Thoracic aorta (tissue), 2 donors: ENCODE data around the gene INPP4A. TPM values are rescaled to one million over a fixed set of nuclear protein-coding genes. Genes with fewer than 3 reads are reported as not detected.
"Not testable (repeated sequence)": the region's sequence is repeated elsewhere in the genome, so short reads cannot be mapped to it uniquely, and the experiment has no call there.

Source experiments
- ATAC-seq: fragments of 150-250 bp; one replicate; pipeline ENCODE4 v1.8.0; 2017; ENCODE audit warnings: low read depth; ENCODE audit not compliant: insufficient number of reproducible peaks, low FRiP score
- DNase-seq: peaks from one replicate; pipeline ENCODE4 v3.0.0-alpha.2; 2020; ENCODE audit warnings: low spot score
- H3K27ac ChIP-seq, 2 donors: fragments of 200-600 bp; sonication (generic); 1 replicate in 1 of 2; 2 replicates in 1 of 2; pipeline ENCODE4 v1.5.1; 2016; ENCODE audit warnings: mild to moderate bottlenecking in 2 of 2, moderate library complexity in 2 of 2
- H3K27me3 ChIP-seq: fragments of 200-600 bp; sonication (generic); replicated peaks from 2 replicates; pipeline ENCODE4 v1.6.0; 2016; ENCODE audit warnings: mild to moderate bottlenecking; ENCODE audit not compliant: insufficient read depth
- H3K36me3 ChIP-seq: fragments of 200-600 bp; sonication (generic); one replicate; pipeline ENCODE4 v1.5.1; 2016
- H3K4me1 ChIP-seq, 2 donors: fragments of 200-600 bp; sonication (generic); 1 replicate in 1 of 2; 2 replicates in 1 of 2; pipeline versions ENCODE4 v1.5.1 to v1.6.0; 2016; ENCODE audit warnings: low read depth in 2 of 2, mild to moderate bottlenecking in 1 of 2; ENCODE audit not compliant: control insufficient read depth in 1 of 2
- H3K4me3 ChIP-seq: fragments of 200-600 bp; sonication (generic); 2 replicates; pipeline ENCODE4 v1.5.1; 2016; ENCODE audit warnings: mild to moderate bottlenecking
- H3K9me3 ChIP-seq: fragments of 200-600 bp; sonication (generic); 2 replicates; pipeline ENCODE4 v1.5.1; 2016
- CTCF ChIP-seq: fragments of 200-600 bp; sonication (generic); IDR thresholded peaks from one replicate; pipeline ENCODE4 v1.5.1; 2019; ENCODE audit warnings: antibody characterized with exemption
- total RNA-seq, 2 donors: library from RNA; depleted of rRNA; stranded (reverse); fragments of >200 nt; gene quantifications; one replicate each; pipeline versions ENCODE4 v1.1.0 to v1.2.3, GENCODE V29; 2016

INPP4A gene
- total RNA-seq, 2 donors from 2014 or later: 29.4 to 40.6 TPM

- no peaks in the 10 kb centered on the region for H3K4me1 ChIP-seq
- H3K9me3 ChIP-seq: no peaks in the 10 kb centered on the region
- DNase-seq: no peak
- no peak overlapping the region for H3K27ac ChIP-seq
- no peaks in the 10 kb centered on the region for H3K27me3 ChIP-seq
- TF ChIP-seq CTCF: no peak
- no peaks in the 10 kb centered on the region for H3K36me3 ChIP-seq
- no peak overlapping the region for H3K4me3 ChIP-seq
- no peak for ATAC-seq
These were observed 12.5 kb upstream of the INPP4A start for GRCh38 chr2:98432145-98432544.

- DNase-seq (no peak), ATAC-seq (no peak)
- Histone ChIP-seq H3K27me3 (no peaks in the 10 kb centered on the region), H3K27ac (no peak overlapping the region), H3K4me3 (no peak overlapping the region), H3K9me3 (no peaks in the 10 kb centered on the region), H3K36me3 (no peaks in the 10 kb centered on the region), H3K4me1 (no peaks in the 10 kb centered on the region)
- no peak for TF ChIP-seq CTCF
These were observed 11.2 kb upstream of the INPP4A start for GRCh38 chr2:98433363-98433964.

- no peaks in the 10 kb centered on the region for H3K27me3 ChIP-seq
- no peaks in the 10 kb centered on the region for H3K4me1 ChIP-seq
- TF ChIP-seq CTCF: no peak
- H3K9me3 ChIP-seq: no peaks in the 10 kb centered on the region
- DNase-seq (no peak), ATAC-seq (no peak)
- no peak overlapping the region for H3K27ac ChIP-seq
- no peaks in the 10 kb centered on the region for H3K36me3 ChIP-seq
- no peak overlapping the region for H3K4me3 ChIP-seq
These were observed 10.2 kb upstream of the INPP4A start for GRCh38 chr2:98434492-98434891.

GRCh38 chr2:98435670-98436069 lies 9.0 kb upstream of the INPP4A start:
- not testable (repeated sequence) for H3K27me3 ChIP-seq, H3K4me3 ChIP-seq, H3K36me3 ChIP-seq, ATAC-seq, DNase-seq, H3K9me3 ChIP-seq, H3K27ac ChIP-seq, H3K4me1 ChIP-seq

GRCh38 chr2:98436734-98437133 lies 7.9 kb upstream of the INPP4A start:
- Histone ChIP-seq H3K27me3 (no peaks in the 10 kb centered on the region), H3K27ac (no peak overlapping the region)

More at GRCh38 chr2:98436734-98437133, 7.9 kb upstream of the INPP4A start:
- DNase-seq (no peak), ATAC-seq (no peak)
- no peaks in the 10 kb centered on the region for H3K4me1 ChIP-seq
- no peak for TF ChIP-seq CTCF
- H3K36me3 ChIP-seq: no peaks in the 10 kb centered on the region
- H3K4me3 ChIP-seq: no peak overlapping the region
- H3K9me3 ChIP-seq: no peaks in the 10 kb centered on the region
